HT-29 (cell line): Measurements from ENCODE around the gene MYO6. TPM values are rescaled to one million over a fixed set of nuclear protein-coding genes. Genes with fewer than 3 reads are reported as not detected.
A peak's percentile ranks its signal among the peaks of the same experiment; 100 is the strongest.

Source experiments
- DNase-seq: peaks from one replicate; pipeline ENCODE4 v3.0.0-alpha.2; 2015; ENCODE audit warnings: low spot score
- total RNA-seq: library from RNA; depleted of rRNA; stranded (reverse); fragments of >200 nt; shearing (Covaris generic); gene quantifications from 2 replicates; pipeline ENCODE4 v1.2.3, GENCODE V29; 2014

MYO6 gene
- total RNA-seq, 1 experiment from 2014 or later = 28.8 TPM

- DNase-seq = no peak
These were observed 75.1 kb downstream of the MYO6 start for GRCh38 chr6:75824160-75824559.

GRCh38 chr6:75827163-75827562, 78.1 kb downstream of the MYO6 start:
- DNase-seq = no peak

- DNase-seq = no peak
These were observed 82.2 kb downstream of the MYO6 start for GRCh38 chr6:75830959-75831885.

- DNase-seq = no peak
These were observed 85.4 kb downstream of the MYO6 start for GRCh38 chr6:75834447-75834846.

- DNase-seq = no peak
These were observed 93.2 kb downstream of the MYO6 start for GRCh38 chr6:75842191-75842590.

GRCh38 chr6:75842732-75843131, 93.7 kb downstream of the MYO6 start:
- DNase-seq = no peak

GRCh38 chr6:75843396-75843795, 94.4 kb downstream of the MYO6 start:
- DNase-seq = no peak

GRCh38 chr6:75848274-75848673, 99.2 kb downstream of the MYO6 start:
- DNase-seq = peak; percentile 26

- DNase-seq = peak; percentile 67
These were observed 100.4 kb downstream of the MYO6 start for GRCh38 chr6:75849329-75850025.

- no peak for DNase-seq
These were observed 101.2 kb downstream of the MYO6 start for GRCh38 chr6:75850026-75850833.

GRCh38 chr6:75852721-75853120, 103.7 kb downstream of the MYO6 start:
- peak; percentile 18 for DNase-seq

- DNase-seq = no peak
These were observed 104.8 kb downstream of the MYO6 start for GRCh38 chr6:75853806-75854205.

GRCh38 chr6:75855052-75855451, 106.0 kb downstream of the MYO6 start:
- DNase-seq = peak; percentile 70

- DNase-seq = no peak
These were observed 107.9 kb downstream of the MYO6 start for GRCh38 chr6:75856902-75857301.

- DNase-seq = no peak
These were observed 114.0 kb downstream of the MYO6 start for GRCh38 chr6:75863001-75863400.

GRCh38 chr6:75863784-75864183, 114.7 kb downstream of the MYO6 start:
- DNase-seq = no peak

- DNase-seq = no peak
These were observed 115.4 kb downstream of the MYO6 start for GRCh38 chr6:75864446-75864845.

GRCh38 chr6:75870389-75870788, 121.3 kb downstream of the MYO6 start:
- no peak for DNase-seq

GRCh38 chr6:75874224-75874623, 125.2 kb downstream of the MYO6 start:
- DNase-seq = no peak

- DNase-seq = no peak
These were observed 127.1 kb downstream of the MYO6 start for GRCh38 chr6:75876152-75876551.

- no peak for DNase-seq
These were observed 131.3 kb downstream of the MYO6 start for GRCh38 chr6:75880305-75880704.

GRCh38 chr6:75882734-75883133, 133.7 kb downstream of the MYO6 start:
- peak; percentile 12 for DNase-seq
